Measurements from ENCODE around the gene TAPT1. TPM values are rescaled to one million over a fixed set of nuclear protein-coding genes. Genes with fewer than 3 reads are reported as not detected.

The TAPT1 gene
- total and polyA plus RNA-seq, 2 experiments from 2014 or later: 3.6 to 9.9 TPM

GRCh38 chr4:16136827-16137226 lies 89.4 kb downstream of the TAPT1 start (continued):
- no peak for TF ChIP-seq JUNB (IDR thresholded peaks at IDR 0.05; ENCODE audit: unreplicated experiment)
- TF ChIP-seq, protein P1, sequence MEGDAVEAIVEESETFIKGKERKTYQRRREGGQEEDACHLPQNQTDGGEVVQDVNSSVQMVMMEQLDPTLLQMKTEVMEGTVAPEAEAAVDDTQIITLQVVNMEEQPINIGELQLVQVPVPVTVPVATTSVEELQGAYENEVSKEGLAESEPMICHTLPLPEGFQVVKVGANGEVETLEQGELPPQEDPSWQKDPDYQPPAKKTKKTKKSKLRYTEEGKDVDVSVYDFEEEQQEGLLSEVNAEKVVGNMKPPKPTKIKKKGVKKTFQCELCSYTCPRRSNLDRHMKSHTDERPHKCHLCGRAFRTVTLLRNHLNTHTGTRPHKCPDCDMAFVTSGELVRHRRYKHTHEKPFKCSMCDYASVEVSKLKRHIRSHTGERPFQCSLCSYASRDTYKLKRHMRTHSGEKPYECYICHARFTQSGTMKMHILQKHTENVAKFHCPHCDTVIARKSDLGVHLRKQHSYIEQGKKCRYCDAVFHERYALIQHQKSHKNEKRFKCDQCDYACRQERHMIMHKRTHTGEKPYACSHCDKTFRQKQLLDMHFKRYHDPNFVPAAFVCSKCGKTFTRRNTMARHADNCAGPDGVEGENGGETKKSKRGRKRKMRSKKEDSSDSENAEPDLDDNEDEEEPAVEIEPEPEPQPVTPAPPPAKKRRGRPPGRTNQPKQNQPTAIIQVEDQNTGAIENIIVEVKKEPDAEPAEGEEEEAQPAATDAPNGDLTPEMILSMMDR (conservative IDR thresholded peaks at IDR 0.05; ENCODE audit: low read depth in 2 of 2): no peak
- TF ChIP-seq ZNF114 (CRISPR knock-in tag; IDR thresholded peaks at IDR 0.05): no peak

DNA sequence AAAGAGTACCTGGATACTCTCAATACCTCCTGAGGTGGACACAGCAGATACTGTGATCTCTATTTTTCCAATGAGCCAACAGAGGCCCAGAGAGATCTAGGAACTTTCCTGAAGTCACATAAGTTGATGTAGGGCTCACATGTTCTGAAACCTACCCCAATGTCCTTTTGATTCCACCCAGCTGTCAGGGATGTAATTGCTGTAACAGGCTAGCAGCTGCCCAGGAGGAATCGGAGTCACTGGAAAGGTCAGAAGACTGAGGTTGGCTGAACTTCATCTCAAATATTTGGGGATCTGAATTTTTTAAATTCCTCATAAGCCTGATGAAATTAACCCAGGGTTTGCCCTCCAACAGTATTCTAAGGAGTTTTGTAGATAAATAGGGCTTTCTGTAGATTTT lies 90.0 kb downstream of the TAPT1 start:
- H3K4me3 Mint-ChIP-seq: no peak overlapping the region
- peaks cover 5% of the 10 kb centered on the region for H3K27me3 Mint-ChIP-seq (ENCODE audit: insufficient read depth, low read depth, poor library complexity)
- H3K4me1 Mint-ChIP-seq: no peaks in the 10 kb centered on the region
- no peaks in the 10 kb centered on the region for H3K4me1 ChIP-seq (ENCODE audit: insufficient read depth)
- ATAC-seq: no peak
- no peak overlapping the region for H3K4me2 ChIP-seq
- peaks cover 4% of the 10 kb centered on the region; the same call in 1 of the 3 replicates for H3K36me3 Mint-ChIP-seq (ENCODE audit: low read depth)
- no peak overlapping the region for H2AFZ ChIP-seq
- H3F3A ChIP-seq (replicated peaks; ENCODE audit: low read depth): no peaks in the 10 kb centered on the region
- peaks cover 8% of the 10 kb centered on the region; the same call in 1 of the 2 replicates for H3K9me2 ChIP-seq (ENCODE audit: insufficient read depth)
- no peaks in the 10 kb centered on the region for H3K79me2 ChIP-seq (replicated peaks; ENCODE audit: insufficient read depth)
- H4K20me1 ChIP-seq (replicated peaks; ENCODE audit: insufficient read depth): no peaks in the 10 kb centered on the region
- H3K4me3 ChIP-seq: no peak overlapping the region
- no peaks in the 10 kb centered on the region for H3K36me3 ChIP-seq (ENCODE audit: insufficient read depth)
- no peak for DNase-seq (ENCODE audit: low spot score)
- no peaks in the 10 kb centered on the region for H3K27me3 ChIP-seq (ENCODE audit: insufficient read depth)
- H3K9me3 Mint-ChIP-seq: peaks cover 14% of the 10 kb centered on the region
- H3K27ac Mint-ChIP-seq: no peak overlapping the region
- no peak overlapping the region for H3K27ac ChIP-seq (ENCODE audit: low read depth)
- TF ChIP-seq NANOG (IDR thresholded peaks at IDR 0.05; ENCODE audit: borderline replicate concordance): no peak
- TF ChIP-seq CREB1 (CRISPR knock-in tag; IDR thresholded peaks at IDR 0.05; ENCODE audit: low read depth): no peak
- TF ChIP-seq EZH2 (IDR thresholded peaks at IDR 0.05; ENCODE audit: low read depth, unreplicated experiment): no peak
- TF ChIP-seq REST (IDR thresholded peaks at IDR 0.05; ENCODE audit: unreplicated experiment): no peak
- TF ChIP-seq ETS1 (IDR thresholded peaks at IDR 0.05): no peak
- TF ChIP-seq EZH2phosphoT487 (IDR thresholded peaks at IDR 0.05; ENCODE audit: unreplicated experiment): no peak
- TF ChIP-seq ZNF331 (CRISPR knock-in tag; IDR thresholded peaks at IDR 0.05; ENCODE audit: low read depth): no peak
- TF ChIP-seq POLR2AphosphoS5 (IDR thresholded peaks at IDR 0.05; ENCODE audit: low read depth): no peak
- TF ChIP-seq STAT1 (IDR thresholded peaks at IDR 0.05; ENCODE audit: unreplicated experiment): no peak
- TF ChIP-seq, protein P1 (conservative IDR thresholded peaks at IDR 0.05; ENCODE audit: low read depth in 2 of 2): no peak
- TF ChIP-seq ZNF114 (CRISPR knock-in tag; IDR thresholded peaks at IDR 0.05): no peak
- no peak for TF ChIP-seq JUNB (IDR thresholded peaks at IDR 0.05; ENCODE audit: unreplicated experiment)

Measured in GM23338 (cell line).